Activated CD4-positive, alpha-beta T cell treated with anti-CD3 and anti-CD28 coated beads for 4 hours (primary cell): ENCODE results near the gene B9D1.

Experiments
- DNase-seq, 2 donors: peaks; one replicate each; pipeline ENCODE4 v3.0.0-alpha.2; 2020

B9D1 gene

DNA sequence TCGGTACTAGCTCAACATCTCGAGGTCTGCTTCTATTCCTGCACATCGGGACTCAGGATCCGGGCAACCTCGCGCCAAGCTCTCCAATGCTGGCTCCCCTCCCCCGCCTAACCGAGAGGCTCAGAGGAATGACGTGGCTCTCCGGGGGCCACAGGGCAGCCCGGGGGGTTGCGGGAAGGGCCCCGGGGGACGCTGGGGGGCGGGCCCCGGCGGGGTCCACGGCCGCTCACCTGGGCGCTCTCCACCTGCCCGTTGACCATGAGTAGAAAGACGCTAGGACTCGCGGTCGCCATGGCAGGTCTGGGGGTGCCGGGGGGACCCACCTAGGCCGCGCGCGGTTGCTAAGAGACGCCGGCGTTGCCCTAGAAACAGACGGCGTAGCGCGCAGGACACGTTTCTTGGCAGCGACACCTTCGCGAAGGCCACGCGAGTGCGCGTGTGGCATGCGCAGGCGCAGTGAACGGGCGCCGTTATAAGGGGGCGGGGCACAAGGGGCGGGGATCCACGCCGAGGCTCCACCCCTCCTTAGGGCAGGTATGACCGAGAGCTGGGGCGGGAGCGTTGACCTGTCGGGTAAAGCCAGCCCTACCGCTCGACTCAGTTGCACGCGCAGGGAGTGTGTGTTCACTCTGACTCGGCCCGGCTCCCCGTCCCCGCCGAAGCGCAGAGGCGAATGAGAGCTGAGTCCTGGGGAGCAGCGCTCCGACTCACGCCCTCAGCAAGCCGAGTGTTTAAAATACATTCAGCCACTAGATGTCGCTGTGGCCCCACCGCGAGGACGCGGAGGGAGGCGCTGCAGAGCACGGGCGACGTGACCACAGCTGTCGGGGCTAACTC, at the start of gene B9D1:
TSS of gene B9D1 (minus strand) at position 447 of the 837 bp plus-strand sequence. CDS start at position 293, 154 bp downstream.
- peak; percentile 93 to 94 for DNase-seq

DNA sequence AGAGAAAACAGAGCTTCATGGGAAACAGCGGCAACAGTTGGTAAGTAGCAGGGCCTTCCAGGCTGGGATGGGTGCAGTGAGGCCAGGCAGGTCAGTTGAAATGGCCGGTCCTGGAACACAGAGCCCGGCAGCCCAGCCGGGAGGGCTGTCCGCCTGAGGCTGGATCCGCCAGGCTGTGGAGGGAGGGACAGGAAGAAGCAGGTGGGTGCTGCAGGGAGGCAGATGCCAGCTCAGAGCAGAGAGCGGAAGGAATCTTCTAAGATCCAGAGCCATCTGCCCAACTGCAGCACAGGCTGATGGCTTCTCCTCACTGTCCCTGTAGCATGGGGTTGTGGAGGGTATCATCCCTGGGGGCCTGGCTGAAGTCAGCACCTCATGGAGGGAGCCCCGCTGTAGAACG, 49.1 kb upstream of the B9D1 start:
- no peak for DNase-seq

DNA sequence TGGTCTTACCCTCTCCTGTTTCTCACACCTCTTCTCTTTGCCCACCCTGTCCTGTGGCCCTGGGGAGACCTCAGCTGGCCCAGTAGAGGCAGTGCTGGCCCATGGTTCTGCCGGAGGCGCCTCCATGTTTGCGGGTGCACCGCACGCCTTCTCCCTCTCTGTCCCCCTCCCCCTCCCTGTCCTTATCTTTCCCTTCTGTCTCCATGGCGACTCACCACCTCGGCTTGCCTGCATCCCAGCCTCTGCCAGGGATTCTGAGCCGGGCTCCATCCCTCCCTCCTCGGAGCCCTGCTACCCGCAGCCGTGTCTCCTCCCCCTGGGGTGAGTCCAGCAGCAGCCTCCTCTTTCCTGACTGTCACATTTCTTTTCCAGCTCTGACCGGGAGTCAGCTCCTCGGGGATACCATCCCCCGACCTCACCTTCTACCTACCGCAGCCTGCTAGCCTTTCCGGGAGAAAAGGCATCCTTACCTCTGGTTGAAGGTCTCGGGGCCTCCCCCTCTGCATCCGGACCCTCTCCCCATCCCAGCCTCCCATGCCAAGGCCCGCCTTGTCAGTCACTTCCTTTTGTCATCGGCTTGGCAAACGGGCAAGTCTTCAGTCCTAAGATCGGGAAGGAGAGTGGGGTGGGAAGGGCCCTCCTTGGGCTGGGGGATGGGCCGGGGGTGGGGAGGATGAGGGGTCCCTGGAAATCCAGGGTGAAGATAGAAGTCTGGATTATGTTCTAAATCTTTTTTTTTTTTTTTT, 48.5 kb upstream of the B9D1 start, which contains the start of gene RNF112:
TSS of gene RNF112 (plus strand) at position 358 of the 746 bp plus-strand sequence. CDS start at position 535, 177 bp downstream.
- DNase-seq = no peak

DNA sequence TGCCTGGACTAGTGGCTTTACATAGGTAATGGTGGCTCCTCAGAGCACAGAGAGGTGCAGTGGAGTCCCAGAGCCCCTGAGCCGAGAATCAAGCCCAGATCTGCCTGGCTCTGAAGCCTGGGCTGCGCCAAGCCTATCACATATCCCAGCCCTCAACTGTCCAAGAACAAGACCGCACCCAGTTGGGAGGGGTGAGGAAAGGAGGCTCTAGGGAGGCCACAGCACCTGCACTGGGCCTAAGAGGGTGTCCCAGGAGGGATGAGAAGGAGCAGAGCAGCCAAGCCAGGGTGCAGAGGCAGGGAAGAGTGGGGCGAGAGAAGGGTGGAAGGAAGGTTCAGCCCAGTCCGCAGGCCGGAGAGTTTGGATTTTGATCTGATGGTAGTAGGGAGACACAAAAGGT, 47.6 kb upstream of the B9D1 start:
- no peak for DNase-seq

DNA sequence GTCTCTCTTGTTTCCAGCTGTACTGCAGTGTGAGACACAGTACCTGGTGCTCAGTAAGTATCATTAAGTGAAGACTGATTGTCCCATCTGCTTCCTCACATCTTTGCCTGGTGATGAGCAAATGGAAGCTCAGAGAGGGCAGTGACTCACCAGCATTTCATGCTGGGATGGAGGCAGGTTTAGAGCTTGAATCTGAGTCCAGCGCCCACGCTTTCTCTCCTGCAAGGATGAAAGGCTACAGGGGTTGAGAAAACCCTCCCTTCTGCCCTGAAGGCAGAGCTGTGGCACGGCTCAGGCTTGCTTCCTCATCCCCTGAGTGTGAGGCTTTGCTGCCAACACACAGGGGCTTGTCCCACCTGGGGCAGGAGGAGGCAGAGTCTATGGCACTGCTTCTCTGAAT, 47.0 kb upstream of the B9D1 start:
- peak in 1 of 2 donors; percentile 11 for DNase-seq

- no peak for DNase-seq
Observed at GRCh38 chr17:19409066-19409465, 46.5 kb upstream of the B9D1 start.

GRCh38 chr17:19408346-19408710, 45.8 kb upstream of the B9D1 start:
- DNase-seq = no peak

- no peak for DNase-seq
Observed at GRCh38 chr17:19407601-19408345, 45.2 kb upstream of the B9D1 start.

DNA sequence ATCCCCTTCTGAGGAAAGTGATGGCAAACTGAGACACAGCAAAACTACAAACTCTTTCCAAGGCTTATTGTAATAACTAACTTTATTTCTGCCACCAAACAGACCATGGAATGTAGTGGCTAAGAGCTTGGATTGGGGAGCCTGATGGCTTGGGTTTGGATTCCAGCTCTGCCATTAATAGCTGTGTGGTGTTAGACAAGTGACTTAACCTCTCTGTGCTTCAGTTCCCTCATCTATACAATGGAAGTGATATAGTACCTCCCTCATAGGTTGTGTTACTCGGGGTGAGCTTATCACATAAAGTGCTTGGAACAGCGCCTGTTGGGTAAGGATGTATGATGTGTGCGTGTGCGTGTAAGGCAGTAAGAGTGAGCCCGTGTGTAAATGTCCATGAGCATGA, 42.6 kb upstream of the B9D1 start:
- DNase-seq = no peak

DNA sequence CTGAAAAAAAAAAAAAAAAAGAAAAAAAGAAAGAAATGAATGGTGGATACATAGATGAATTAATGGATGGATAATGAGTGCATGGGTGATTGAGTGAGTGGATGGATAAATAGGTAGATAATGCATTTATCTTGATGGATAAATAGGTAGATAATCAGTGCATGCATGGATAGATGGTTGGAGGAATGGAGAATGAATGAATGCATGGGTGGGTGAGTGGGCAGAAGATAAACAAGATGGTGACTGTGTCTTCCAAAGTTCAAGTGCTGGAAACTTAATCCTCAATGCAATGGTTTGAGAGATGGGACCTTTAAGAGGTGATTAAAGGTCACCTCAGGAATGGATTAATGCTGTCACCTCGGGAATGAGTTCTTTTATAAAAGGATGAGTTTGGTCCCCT, 41.7 kb upstream of the B9D1 start:
- DNase-seq = no peak

DNA sequence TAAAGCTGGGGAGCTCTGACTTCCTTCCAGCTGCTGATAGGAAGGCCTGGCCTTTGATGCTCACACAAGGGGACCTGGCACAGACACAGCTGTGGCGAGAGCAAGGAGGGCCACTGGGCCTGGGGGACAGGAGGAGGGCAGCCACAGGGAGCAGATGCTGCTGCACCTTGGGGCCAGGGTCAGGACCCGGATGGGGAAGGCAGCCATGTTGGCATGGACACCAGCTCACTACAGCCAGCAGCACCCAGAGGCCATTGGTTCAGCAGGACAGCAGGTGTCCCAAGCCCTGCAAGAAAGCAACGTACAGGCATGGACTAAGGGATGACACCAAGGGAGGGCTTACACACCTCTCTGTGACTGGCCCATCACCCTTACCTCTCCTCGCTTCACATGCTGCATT, 40.5 kb upstream of the B9D1 start:
- DNase-seq = no peak

DNA sequence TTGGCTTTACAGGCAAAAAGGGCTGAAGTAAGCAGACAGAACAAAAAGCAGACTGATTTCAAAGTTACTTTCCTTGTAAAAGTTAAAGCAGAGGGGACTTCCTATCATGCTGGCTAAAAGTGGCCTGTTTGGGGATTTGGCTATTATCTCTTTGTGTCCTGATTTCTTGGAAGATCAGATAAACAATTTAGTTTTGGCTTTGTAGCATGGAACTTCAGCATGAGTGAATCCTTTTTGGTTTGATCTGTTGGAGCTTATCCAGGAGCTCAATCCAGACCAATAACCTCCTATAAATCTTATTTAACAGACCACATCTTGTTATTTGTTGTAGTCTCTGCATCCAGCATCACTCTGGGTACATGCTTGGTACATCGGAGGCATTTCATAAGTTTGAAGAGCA, 39.6 kb upstream of the B9D1 start:
- no peak for DNase-seq

DNA sequence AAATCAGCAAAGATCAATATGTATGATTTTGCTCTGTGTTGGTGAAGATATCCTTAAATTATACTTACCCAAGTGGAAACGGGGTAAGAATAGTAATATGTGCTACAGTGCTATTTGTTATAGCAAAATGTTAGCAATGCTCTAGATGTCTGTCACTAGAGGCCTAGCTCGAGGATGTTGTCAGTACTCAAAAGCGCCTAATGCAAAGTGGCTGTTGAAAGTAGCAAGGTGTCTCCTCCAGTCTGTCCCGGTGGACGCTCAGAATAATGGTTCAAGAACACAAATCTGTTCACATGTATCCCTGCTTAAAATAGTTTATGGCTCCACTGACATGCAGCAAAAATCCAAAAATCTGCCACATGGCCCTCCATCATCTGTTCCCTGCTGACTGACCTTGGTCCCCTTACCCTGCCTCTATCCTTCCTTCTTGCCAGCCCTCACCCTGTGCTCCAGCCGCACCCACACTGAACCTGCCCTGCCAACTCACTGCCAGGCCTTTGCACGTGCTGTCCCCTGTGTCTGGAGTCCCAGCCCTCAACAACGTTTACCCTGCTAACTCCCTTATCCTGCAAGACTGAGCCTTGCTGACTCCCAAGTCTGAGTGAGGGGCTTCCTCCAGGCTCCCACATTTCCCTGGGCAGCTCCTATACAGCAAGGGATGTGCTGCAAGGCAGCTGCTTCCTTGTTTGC, 38.9 kb upstream of the B9D1 start:
- no peak for DNase-seq

DNA sequence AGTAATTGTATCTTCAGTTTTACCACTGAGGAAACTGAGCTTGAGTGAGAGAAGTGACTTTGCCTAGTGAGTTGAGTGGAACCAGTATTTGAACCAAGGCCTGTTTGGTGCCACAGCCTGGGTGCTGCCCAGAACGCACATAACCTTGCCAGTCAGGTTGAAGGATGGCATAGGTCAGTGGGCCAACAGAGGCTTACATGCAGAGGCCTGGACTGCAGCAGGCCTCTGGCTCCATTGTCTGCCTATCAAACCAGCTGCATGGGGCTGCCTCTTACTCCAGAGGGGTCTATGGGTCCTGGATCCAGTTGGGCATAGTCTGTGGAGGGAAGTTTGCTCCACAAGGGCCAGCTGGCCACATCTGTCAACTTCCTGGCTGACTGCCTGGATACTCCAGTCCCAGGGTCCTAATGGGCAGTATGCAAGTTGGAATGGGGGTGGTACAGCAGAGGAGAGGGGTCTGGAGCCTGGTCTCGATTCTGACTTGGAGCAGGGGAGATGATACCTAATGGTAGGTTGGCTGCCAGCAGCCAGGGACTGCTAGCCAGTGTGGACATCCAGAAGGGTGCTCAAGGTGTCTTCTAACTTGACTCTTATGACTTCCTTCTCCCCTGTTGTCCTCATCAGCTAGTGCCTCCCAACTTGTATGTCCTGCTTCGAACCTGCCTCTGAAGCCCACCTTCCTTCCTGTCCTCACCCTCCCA, 37.4 kb upstream of the B9D1 start:
- no peak for DNase-seq

GRCh38 chr17:19398301-19399181, 36.0 kb upstream of the B9D1 start:
- no peak for DNase-seq

DNA sequence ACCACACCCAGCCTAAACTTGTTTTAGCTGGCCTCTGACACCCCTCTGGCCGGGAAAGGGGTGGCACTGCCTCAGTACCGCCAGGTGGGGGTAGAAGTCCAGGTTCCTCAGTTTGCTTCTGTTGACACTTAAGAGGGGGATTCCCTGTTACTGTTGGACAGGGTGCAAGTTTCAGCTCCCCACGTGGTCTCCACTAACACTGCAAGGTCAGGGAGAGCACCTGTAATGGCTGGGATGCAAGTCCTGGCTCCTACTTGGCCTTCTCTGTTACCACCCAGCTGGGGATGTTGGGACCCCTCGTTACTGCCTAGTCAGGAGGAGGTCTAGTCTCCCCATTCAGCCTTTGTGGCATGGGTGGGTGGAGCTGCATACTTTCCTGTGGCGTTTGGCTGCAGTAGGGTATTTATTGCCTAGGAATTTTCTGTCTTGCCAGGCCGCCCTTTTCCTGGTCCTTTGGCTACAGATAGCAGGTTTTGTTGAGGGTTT, 35.1 kb upstream of the B9D1 start:
- no peak for DNase-seq

- no peak for DNase-seq
Observed at GRCh38 chr17:19392303-19392702, 29.8 kb upstream of the B9D1 start.

GRCh38 chr17:19391432-19391831, 28.9 kb upstream of the B9D1 start:
- no peak for DNase-seq

DNA sequence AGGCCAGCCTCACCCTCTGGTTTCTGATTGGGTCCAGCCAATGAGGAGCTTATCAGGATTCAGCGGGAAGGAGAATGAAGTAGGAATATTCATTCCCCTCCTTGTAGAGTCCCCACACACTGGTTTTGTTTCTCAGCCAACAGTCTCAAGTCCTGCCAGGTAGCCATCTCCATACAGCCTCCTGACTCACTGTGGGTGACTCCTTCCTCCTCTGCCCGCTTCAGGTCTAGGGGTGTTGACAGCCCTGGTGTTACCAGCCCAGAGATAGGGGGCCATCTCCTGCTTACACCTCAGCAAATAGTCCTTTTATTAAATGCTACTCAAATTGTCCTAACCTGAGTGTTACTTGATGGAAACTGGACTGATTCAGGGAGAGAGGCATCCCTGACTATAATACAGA, 28.4 kb upstream of the B9D1 start:
- no peak for DNase-seq

DNA sequence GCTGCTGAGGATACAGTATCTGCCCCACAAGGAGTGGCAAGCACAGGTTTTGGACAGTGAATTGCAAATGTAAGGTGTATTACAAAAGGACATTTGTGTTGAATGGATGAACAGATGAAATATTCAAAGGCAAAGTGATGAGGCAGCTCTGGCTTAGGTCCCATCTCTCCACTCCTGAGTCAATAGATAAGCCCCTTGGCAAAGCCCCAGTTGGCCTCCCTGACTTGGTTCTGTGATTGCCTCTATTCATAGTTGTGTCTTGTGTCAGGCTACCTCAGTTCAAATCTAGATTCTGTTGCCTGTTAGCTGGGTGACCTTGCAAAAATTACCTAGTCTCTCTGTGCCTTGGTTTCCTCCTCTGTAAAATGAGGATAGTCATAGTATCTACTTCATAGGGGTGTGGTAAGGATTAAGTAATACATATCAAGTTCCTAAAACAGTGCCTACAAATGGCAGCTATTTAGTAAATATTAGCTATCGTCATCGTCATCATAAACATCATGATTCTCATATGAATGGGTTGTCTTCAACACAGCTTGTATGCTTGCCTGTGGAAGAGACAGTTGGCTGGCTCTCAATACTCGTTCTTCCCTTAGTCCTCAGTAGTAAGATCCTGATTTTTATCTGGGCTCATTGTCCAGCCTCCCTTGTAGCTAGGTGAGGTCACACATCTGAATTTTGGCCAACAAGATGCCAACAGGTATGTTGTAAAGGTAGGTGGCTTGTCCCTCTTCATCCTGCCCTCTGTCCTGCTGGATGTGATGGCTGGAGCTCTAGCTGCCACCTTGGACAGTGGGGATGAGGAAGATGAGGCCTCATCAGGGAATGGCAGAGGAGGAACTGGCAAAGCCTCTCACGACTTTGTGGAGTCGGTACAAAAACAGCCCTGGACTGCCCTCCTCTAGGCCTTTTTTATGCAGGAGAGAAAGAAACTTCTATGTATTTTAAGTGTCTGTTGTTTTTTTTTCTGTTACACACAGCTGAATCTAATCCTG, 26.6 kb upstream of the B9D1 start:
- DNase-seq = no peak
